ENCODE results near the gene ATG7.
"Not testable (repeated sequence)": the region's sequence is repeated elsewhere in the genome, so short reads cannot be mapped to it uniquely, and the experiment has no call there.

The ATG7 gene

DNA sequence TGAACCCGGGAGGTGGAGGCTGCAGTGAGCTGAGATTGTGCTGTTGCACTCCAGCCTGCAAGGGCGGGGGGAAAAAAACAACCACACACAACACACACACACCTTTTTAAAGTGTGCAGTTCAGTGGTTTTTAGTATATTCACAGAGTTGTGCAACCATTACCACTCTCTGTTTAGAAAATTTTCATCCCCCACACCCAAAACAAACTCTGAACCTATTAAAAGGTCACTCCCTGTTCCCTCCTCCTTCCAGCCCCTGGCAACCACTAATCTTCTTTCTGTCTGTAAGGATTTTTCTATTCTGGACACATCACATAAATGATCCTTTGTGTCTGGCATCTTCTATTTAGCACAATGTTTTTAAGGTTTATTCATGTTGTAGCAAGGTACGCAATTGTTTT is 159.1 kb downstream of the ATG7 start:
- DNase-seq (ENCODE audit: low spot score): no peak

DNA sequence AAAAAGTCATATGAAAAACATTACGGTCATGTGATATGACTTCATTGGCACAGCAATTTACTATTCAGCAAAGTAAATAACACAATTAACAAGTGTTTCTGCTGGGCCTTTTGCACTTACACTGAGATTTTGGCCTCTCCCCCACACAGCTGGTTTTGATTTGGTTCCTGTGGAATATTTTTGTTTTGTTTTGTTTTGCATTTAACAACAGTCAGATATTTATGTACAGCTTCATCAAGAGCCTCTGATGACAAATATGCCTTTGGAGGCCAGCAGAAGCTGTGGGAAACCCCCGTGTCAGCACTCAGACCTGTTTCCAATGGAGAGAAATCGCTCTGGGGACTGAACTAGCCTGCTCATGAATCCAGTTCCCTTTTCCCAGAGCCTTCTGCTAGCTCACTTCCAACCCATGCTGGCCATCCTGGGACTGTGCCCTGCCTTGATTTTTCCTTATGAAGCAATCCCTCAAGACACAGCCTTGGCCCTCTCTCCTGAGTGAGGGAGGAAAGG is 161.9 kb downstream of the ATG7 start:
- no peak for DNase-seq (ENCODE audit: low spot score)

DNA sequence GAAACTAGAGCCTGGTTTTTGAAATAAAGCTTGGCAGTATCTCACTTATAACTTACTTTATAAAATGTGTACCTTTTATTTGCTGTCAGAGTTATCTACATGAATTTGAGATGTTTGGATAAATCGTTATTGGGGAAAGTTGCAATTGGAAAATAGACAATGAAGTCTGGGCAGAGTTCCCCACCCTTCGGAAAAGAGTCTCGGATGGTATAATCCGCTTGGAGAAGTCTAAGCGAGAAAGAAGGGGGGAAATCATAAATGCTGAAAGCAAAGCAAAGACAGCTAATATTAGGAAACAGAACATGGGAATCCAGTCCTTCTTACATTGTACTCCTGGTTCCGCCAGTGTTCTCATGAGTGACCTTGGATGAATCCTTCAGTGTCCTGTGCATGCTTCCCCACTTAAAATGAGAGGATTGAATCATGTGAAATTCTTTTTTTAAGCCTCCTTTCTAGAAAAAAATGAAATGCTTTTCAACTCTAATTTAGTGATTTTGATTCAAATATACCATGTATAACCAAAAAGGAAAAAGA is 162.4 kb downstream of the ATG7 start:
- DNase-seq (ENCODE audit: low spot score): no peak

DNA sequence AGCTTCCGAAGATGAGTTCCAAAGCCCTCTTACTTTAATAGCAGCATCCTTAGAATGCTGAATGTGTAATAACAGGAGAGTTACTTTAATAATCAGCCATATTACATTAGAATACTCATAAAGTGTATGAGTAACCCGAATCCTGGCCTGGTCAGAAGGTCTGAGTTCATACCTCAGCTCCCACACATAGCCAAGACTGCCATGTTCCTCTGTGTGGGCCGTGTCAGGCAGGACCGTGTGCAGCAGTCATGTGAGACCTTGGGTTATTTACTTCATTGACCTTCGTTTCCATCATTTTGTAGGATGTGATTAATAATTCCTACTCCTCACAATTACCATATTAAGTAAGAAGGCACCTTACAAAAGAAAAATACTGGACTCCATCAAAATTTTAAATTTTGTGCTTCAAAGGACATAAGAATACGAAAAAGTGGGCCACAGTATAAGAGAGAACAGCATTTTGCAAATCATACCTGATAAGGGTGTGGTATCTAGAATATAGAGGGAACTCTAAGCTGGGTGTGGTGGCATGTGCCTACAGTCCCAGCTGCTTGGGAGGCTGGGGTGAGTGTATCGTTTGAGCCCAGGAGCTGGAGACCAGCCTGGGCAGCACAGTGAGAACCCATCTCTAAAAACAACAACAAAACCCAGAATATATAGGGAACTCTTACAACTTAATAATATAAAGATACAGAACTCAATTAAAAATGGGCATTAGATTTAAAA is 163.4 kb downstream of the ATG7 start:
- DNase-seq (ENCODE audit: low spot score): no peak

DNA sequence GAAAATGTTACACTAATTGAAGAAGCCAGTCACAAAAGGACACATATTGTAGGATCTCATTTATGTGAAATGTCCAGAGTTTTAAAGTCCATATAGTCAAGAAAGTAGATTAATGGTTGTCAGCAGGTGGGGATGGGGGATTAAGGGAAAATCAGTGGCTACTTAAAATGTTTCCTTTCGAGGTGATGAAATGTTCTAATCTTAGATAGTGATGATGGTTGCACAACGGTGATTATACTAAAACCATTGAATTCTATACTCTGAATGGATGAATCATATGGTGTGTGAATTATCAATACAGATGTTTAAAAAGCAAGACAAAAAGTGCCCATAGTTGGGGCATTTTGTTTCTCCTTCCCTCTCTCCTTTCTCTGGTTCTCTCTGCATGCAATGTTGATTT is 164.6 kb downstream of the ATG7 start:
- no peak for DNase-seq (ENCODE audit: low spot score)

DNA sequence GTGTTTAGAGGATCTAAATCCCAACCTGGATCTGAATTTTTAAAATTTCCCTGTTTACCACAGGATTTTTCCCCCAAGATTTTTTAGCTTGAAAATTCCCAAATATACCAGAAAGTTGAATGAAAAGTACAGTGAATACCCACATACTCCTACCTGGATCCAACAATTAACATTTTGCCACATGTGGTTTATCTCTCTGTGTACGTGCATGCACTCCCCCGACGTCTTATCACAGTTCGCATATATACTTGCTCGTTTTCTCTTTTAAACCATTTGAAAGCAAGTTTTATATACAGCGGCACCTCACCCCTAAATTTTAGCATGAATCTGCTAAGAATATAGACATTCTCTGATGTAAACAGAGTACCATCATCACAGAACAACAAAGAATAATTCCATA is 165.3 kb downstream of the ATG7 start:
- DNase-seq (ENCODE audit: low spot score): no peak

DNA sequence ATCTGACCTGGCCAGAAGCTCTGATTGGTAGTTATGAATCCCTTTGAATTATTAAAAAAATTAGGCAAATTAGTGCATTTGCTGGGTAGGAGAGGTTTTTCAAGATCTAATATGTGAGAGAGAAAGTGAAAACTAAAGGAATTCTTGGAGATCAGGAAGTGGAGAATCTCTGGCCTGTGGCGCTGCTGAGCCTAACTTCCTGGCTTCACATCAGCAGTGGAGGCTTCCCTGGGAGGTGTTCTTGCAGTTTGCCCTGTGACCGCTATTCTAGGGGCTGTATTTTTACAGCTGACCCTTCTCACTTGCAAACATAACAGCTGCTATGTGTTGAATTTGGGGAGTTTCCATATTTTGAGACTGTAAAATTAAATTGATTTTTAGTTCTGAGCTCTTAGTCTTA is 166.4 kb downstream of the ATG7 start:
- DNase-seq (ENCODE audit: low spot score): no peak

DNA sequence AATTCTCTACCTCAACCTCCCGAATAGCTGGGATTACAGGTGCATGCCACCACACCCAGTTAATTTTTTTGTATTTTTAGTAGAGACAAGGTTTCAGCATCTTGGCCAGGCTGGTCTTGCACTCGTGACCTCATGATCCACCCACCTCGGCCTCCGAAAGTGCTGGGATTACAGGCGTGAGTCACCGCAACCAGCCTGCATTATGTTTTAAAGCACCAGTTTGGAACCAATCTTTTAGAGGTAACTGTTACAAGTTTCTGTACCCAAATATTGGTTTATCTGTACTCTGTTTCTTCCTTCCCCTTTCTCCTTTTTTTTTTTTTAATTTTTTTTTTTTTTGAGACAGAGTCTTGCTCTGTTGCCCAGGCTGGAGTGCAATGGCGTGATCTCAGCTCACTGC is 169.1 kb downstream of the ATG7 start:
- DNase-seq (ENCODE audit: low spot score): not testable (repeated sequence)

DNA sequence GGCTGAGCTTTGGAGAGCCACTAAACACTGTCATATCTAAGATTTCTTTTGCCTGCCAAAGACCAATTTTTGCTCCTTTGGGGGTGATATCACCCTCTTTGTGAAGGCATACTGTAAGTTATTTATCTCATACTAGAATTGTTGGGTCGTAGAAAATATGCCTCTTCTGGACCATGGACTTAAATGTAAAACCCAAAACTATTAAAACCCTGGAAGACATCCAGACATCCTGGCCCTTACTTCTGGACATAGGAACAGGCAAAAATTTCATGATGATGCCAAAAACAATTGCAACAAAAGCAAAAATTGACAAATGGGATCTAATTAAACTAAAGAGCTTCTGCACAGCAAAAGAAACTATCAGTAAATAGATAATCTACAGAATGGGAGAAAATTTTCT is 172.2 kb downstream of the ATG7 start:
- DNase-seq (ENCODE audit: low spot score): no peak

DNA sequence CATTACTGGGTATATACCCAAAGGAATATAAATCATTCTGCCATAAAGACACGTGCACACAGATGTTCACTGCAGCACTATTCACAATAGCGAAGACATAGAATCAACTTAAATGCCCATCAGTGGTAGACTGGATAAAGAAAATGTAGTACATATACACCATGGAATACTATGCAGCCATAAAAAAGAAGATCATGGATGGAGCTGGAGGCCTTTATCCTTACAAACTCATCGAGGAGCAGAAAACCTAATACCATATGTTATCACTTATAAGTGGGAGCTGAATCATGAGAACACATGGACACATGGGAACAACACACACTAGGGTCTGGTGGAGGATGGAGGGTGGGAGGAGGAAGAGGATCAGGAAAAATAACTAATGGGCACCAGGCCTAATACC is 173.0 kb downstream of the ATG7 start:
- not testable (repeated sequence) for DNase-seq (ENCODE audit: low spot score)

DNA sequence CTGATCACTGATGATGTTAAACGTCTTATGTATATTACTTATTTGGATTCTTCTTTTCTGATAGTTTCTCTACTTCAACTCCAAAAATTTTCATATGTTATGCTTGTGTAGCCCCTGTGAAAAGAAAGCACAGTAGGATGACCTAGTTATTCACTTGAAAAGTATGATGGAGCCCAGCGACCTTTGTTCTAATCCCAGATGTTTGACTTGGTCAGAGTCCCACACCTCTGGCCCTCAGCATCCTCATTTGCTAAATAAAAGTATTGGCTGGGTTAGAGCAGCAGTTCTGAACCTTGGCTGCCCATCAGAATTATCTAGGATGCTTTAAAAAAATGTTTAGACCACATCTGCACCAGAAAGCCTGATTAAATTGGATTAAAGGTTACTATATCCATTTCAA is 173.7 kb downstream of the ATG7 start:
- DNase-seq (ENCODE audit: low spot score): no peak

DNA sequence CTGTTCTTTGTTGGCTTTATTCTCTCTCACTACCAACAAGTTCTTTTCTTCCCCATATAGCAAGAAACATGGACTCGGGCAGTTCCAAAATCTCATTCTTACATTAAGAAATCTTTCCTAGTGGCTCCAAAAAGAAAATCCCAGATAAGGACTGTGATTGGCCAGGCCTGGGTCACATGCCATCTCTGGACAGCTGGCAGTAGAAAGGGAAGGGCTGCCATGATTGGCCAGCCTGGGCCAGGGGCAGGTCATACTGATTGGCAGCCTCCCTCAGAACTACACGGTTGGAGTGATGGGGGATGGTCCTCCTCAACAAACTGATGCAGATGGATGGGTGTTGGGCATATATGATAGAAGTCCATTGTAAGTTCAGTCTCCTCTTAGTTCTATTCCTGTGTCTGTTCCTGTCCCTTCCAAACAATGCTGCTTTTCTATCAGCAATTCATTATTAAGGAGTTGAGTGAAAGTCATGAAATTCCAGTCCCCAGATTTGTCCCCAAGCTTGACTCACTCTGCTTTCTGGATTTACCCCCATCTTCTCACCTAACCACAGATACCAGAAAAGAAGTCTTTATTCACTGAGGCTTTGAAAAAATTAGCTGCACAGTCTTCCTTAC is 175.5 kb downstream of the ATG7 start:
- DNase-seq (ENCODE audit: low spot score): no peak

DNA sequence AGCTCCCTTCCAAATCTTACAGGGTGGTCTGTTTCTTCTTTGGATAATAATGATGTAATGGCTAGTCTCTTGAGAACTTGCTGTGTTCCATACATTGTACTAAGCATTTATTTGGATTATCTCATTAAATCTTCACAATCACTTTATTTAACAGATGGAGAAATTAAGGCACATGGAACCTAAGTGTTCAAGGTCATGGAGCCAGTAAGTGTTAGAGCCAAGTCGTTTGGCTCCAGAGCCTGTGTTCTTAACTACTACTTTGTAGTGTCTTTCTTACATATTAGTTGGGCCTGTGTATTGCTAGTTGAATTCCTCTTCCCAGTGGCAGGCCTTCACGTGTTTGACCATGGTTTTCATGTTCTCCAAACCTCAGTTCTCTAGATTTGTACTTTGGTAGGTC is 177.8 kb downstream of the ATG7 start:
- no peak for DNase-seq (ENCODE audit: low spot score)

DNA sequence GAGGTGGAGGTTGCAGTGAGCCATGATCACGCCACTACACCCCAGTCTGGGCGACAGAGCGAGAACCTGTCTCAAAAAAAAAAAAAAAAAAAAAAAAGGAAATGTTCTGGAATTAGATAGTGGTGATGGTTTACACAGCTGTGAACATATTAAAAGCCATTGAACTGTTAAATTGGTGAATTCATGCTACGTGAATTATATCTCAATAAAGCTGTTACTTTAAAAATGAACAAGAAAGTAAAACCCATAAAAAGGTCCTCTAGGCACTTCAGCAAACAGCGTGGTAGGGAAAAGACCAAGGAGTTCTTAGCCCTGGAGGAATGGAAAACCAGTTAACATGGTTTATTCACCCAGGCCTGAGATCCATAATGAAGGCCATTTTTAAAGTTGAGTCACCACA is 180.1 kb downstream of the ATG7 start:
- no peak for DNase-seq (ENCODE audit: low spot score)

DNA sequence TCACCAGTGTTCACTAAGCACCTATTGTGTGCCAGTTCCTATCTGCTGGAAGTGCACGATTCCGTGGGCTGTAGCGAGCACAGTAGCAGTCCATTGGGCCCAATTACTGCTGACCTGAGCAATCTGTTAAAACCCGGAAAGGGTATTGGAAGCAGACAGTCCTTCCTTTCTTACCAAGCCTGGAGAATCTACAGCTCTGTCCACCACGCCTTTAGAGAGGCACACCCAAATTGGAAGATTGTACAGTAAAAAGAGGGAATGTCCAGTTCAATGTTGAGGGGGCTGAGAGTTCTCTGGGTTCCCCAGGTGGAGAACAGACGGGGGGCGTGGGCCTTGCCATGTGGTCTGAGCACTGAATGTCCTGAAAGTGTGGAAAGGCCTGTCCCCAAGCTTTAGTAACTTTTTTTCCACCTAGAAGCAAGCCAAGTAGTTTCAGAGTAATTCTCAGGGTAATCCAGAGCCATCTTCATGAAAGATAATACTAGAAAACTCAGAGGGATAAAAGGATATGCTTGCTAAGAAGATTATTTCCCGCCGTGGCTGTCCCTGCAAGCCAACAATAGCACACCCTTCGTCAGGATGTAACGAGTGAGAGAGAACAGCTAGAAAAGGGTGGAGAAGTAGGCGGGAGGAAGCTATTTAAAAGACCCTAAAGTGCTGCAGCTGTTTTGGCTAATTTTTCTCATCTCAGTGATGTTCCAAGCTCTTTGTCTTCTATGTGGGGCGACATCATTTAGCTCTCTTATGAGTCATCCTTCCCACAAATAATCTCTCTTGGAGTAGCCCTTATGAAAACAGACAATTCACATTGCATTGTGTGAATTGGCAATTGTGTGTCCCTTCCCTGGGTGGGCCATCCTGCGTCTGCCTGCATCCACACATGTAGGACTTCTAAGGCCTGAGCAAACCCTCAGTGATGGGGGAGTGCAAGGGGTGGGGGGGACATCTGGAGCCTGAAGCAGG is 181.0 kb downstream of the ATG7 start:
- no peak for DNase-seq (ENCODE audit: low spot score)

DNA sequence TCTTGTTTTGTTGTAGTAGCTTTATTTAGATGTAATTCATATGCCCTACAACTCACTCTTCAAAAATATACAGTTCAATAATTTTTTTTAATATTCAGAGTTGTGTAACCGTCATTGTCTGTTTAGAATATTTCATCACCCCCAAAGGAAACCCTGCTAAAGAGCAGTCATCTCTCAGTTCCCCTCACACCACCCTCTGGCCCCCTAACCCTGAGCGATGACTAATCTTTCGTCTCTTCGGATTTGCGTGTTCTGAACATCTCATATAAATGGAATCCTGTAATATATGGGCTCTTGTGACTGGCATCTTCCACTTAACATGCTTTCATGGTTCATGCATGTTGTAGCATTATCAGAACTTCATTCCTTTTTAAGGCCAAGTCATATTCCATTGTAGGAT is 183.8 kb downstream of the ATG7 start:
- DNase-seq (ENCODE audit: low spot score): no peak

DNA sequence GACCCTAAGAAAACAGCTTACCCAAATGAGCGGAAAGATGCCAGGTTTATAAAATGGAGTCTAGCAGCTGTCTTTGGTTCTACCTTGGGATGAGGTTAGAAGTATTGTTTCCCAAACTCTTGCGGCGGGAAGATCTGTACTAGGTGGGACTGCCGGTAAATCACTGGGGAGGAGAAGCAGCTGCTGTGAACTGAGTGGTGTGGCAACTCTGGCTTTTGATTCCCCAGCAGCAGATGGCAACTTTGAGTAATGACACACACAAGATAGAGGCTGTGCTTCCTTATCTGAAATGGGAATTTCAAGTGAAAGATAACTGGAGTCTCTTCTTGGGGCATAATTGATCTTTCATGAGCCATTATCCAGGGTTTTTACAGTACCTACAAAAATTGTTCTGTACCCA is 184.9 kb downstream of the ATG7 start:
- no peak for DNase-seq (ENCODE audit: low spot score)

DNA sequence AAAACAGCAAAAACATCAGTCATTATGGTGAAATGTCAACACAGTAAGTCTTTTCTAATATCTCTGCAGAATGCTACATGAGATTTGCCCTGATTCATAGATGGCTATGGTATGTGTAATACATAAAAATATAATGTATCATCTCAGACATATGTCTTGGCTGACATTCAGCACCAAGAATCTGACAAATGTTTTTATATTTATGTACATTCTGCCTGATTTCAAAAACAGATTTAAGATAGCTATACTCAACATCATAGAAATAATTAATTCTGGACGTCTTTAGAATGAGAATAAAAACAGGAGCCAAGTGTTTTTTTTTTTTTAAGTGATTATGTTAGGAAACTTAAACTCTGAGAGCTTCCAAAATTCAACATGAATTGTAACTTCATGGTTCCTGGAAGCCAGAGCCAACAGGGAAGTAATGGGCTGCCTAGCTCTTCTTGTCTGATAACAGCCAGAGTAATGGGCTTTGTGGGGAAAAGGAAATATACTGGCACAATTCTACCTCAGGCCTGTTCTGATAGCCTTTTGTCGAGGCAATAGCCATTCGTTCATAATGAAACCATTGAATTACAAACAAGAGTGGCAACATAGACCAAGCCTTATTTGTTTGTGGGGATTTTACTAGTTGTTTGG is 187.1 kb downstream of the ATG7 start:
- DNase-seq (ENCODE audit: low spot score): no peak

DNA sequence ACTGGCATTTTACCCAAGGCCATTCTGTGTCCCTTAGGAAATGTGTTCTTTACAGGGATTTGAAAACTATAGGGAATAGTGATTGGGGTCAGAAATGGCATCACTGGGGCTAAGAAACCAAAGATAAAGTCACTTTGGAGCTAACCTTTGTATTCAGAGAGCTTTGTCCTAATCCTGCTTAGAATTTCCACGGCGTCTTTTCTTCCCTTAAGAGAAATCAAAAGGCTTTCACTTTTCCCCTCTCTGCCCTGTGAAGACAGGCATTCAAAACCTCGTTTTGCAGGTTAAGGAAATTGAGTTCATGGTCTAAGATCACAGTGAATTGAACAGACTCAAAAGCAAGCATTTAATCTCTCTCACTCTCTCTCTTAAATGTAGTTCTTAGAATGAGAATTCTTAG is 189.0 kb downstream of the ATG7 start:
- no peak for DNase-seq (ENCODE audit: low spot score)

DNA sequence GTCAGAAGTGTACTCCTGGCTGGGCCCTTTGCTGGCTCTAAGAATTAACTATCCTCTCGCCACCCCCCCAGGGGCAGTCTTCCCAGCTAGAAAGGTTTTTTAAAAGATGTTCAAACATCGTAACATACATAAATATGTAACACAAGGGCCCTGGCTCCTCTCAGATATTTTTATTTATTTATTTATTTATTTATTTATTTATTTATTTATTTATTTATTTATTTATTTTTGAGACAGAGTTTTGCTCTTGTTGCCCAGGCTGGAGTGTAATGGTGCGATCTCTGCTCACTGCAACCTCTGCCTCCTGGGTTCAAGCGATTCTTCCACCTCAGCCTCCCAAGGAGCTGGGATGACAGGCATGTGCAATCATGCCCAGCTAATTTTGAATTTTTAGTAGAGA is 190.5 kb downstream of the ATG7 start:
- not testable (repeated sequence) for DNase-seq (ENCODE audit: low spot score)

DNA sequence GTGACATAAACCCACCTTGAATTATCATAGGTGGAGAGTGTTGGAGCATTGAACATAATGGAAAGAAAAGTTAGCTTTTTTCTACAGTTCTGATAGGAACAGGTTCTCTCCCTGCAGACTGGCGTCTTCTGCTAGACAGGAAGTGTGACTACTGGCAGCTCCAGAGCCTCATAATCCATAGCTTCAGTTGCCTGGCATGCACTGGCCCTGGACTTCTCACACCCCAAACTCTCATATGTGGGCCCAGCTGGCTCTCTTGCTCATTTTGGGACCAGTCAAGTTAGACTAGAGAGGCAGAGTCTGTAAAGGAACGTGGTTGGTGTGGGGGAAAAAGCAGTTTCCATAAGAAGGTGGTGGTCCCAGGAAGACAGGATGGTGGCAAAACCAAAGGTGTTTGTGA is 191.4 kb downstream of the ATG7 start:
- no peak for DNase-seq (ENCODE audit: low spot score)

DNA sequence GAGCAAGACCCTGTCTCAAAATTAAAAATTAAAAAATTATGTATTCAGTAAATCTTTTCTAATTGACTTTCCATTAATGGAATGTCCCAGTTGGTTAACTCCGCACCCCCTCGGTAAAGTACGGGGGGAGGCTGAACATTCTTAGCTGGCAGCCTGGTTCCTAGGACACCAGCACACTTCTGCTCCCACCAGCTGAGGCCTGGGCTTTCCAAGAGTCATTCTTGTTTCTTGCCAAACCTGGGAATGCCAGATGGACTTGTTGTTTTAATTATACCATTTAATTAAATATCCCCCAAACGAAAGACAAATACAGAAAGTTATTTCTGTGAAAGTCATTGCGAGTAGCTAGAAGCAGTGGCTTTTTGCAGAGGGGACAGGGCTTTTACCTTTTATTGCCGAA is 192.2 kb downstream of the ATG7 start:
- DNase-seq (ENCODE audit: low spot score): no peak

Measured in iPS-NIHi11 (cell line).